B cell (primary cell): ENCODE results near the gene IL22RA1.

Experiments used
- CTCF ChIP-seq: fragments of 200-600 bp; IDR thresholded peaks from one replicate; pipeline ENCODE4 v1.8.0; 2022; ENCODE audit warnings: antibody characterized with exemption, mild to moderate bottlenecking
- EZH2 ChIP-seq: IDR thresholded peaks from 2 replicates; pipeline ENCODE4 v1.6.1; 2012; ENCODE audit warnings: borderline replicate concordance, low read depth, mild to moderate bottlenecking, moderate library complexity, low read length; ENCODE audit not compliant: insufficient read depth, poor library complexity, severe bottlenecking

GRCh38 chr1:24127801-24128363, 15.1 kb downstream of the IL22RA1 start:
- no peak for TF ChIP-seq EZH2
- TF ChIP-seq CTCF = no peak
